HEK293 (cell line): ENCODE results near the gene NPEPL1.
A peak's percentile ranks its signal among the peaks of the same experiment; 100 is the strongest.

ENCODE experiments used
- CTCF ChIA-PET: fragments of 350-600 bp; formaldehyde crosslinking; extraction: SDS; loops from one replicate; lab custom pipeline; 2021; ENCODE audit warnings: antibody characterized with exemption; lab: Yijun Ruan, JAX
- POLR2A ChIA-PET: fragments of 300-600 bp; formaldehyde crosslinking; extraction: SDS; loops from one replicate; lab custom pipeline; 2020; ENCODE audit warnings: antibody characterized with exemption, inconsistent platforms; lab: Yijun Ruan, JAX
- H3K27ac ChIP-seq: fragments of 200-500 bp; sonication (Bioruptor generic); 2 replicates; pipeline ENCODE4 v1.5.1; 2014; ENCODE audit warnings: low read depth, low read length, control low read depth, inconsistent platforms; ENCODE audit errors: extremely low read depth
- H3K36me3 ChIP-seq, 2 experiments: fragments of 200-500 bp in 1 of 2; sonication (Bioruptor generic) in 1 of 2; 1 replicate in 1 of 2; 2 replicates in 1 of 2; pipeline ENCODE4 v1.5.1; 2014 to 2017; ENCODE audit warnings: inconsistent platforms in 2 of 2, low read length in 2 of 2; ENCODE audit not compliant: control insufficient read depth in 2 of 2, insufficient read depth in 1 of 2
- H3K4me1 ChIP-seq: fragments of 200-500 bp; sonication (Bioruptor generic); 2 replicates; pipeline ENCODE4 v1.5.1; 2014; ENCODE audit warnings: mild to moderate bottlenecking, low read length, inconsistent platforms; ENCODE audit not compliant: control insufficient read depth, insufficient read depth
- H3K4me3 ChIP-seq: 2 replicates; pipeline ENCODE4 v1.5.1; 2011; ENCODE audit warnings: low read depth, mild to moderate bottlenecking, control low read depth, low read length, moderate library complexity
- H3K9me3 ChIP-seq: fragments of 200-500 bp; sonication (Bioruptor generic); 2 replicates; pipeline ENCODE4 v1.5.1; 2014; ENCODE audit warnings: low read depth, low read length, inconsistent platforms; ENCODE audit not compliant: control insufficient read depth, insufficient read depth
- FEZF1 ChIP-seq: fragments of 450-650 bp; formaldehyde crosslinking; IDR thresholded peaks from 2 replicates; pipeline ENCODE4 v1.5.1; 2016; ENCODE audit warnings: missing biosample characterization, missing genetic modification characterization
- KLF9 ChIP-seq: fragments of 450-650 bp; formaldehyde crosslinking; IDR thresholded peaks from 2 replicates; pipeline ENCODE4 v1.5.1; 2016; ENCODE audit warnings: missing biosample characterization, missing genetic modification characterization, low read depth
- PRDM2 ChIP-seq: fragments of 450-650 bp; formaldehyde crosslinking; IDR thresholded peaks from 2 replicates; pipeline ENCODE4 v1.5.1; 2016; ENCODE audit warnings: missing biosample characterization, missing genetic modification characterization, borderline replicate concordance
- ZBTB11 ChIP-seq: fragments of 450-650 bp; formaldehyde crosslinking; conservative IDR thresholded peaks from 2 replicates; pipeline ENCODE4 v1.5.1; 2016; ENCODE audit warnings: low read depth, missing biosample characterization, missing genetic modification characterization
- ZFP3 ChIP-seq: fragments of 450-650 bp; formaldehyde crosslinking; IDR thresholded peaks from 2 replicates; pipeline ENCODE4 v1.5.1; 2016; ENCODE audit warnings: low read depth, missing biosample characterization, missing genetic modification characterization
- ZFP69B ChIP-seq: fragments of 450-650 bp; formaldehyde crosslinking; IDR thresholded peaks from 2 replicates; pipeline ENCODE4 v1.5.1; 2016; ENCODE audit warnings: missing biosample characterization, missing genetic modification characterization
- ZNF112 ChIP-seq: fragments of 450-650 bp; formaldehyde crosslinking; IDR thresholded peaks from 2 replicates; pipeline ENCODE4 v1.5.0; 2017; ENCODE audit warnings: missing biosample characterization, missing genetic modification characterization
- ZNF148 ChIP-seq: fragments of 450-650 bp; formaldehyde crosslinking; IDR thresholded peaks from 2 replicates; pipeline ENCODE4 v1.5.0; 2017; ENCODE audit warnings: missing biosample characterization, missing genetic modification characterization, borderline replicate concordance
- ZNF175 ChIP-seq: fragments of 450-650 bp; formaldehyde crosslinking; IDR thresholded peaks from 2 replicates; pipeline ENCODE4 v1.5.1; 2016; ENCODE audit warnings: missing biosample characterization, missing genetic modification characterization
- ZNF221 ChIP-seq: fragments of 450-650 bp; formaldehyde crosslinking; IDR thresholded peaks from 2 replicates; pipeline ENCODE4 v1.5.1; 2017; ENCODE audit warnings: missing biosample characterization, missing genetic modification characterization, borderline replicate concordance
- ZNF292 ChIP-seq: fragments of 450-650 bp; formaldehyde crosslinking; IDR thresholded peaks from 2 replicates; pipeline ENCODE4 v1.5.1; 2016; ENCODE audit warnings: low read depth, missing biosample characterization, missing genetic modification characterization, borderline replicate concordance
- ZNF335 ChIP-seq: fragments of 450-650 bp; formaldehyde crosslinking; conservative IDR thresholded peaks from 2 replicates; pipeline ENCODE4 v1.5.1; 2016; ENCODE audit warnings: missing biosample characterization, missing genetic modification characterization
- ZNF366 ChIP-seq: fragments of 450-650 bp; formaldehyde crosslinking; conservative IDR thresholded peaks from 2 replicates; pipeline ENCODE4 v1.5.1; 2016; ENCODE audit warnings: missing biosample characterization, missing genetic modification characterization
- ZNF391 ChIP-seq: fragments of 450-650 bp; formaldehyde crosslinking; IDR thresholded peaks from 2 replicates; pipeline ENCODE4 v1.5.1; 2016; ENCODE audit warnings: low read depth, missing biosample characterization, missing genetic modification characterization, borderline replicate concordance
- ZNF398 ChIP-seq: fragments of 450-650 bp; formaldehyde crosslinking; IDR thresholded peaks from 2 replicates; pipeline ENCODE4 v1.5.1; 2017; ENCODE audit warnings: missing biosample characterization, missing genetic modification characterization
- ZNF404 ChIP-seq: fragments of 450-650 bp; formaldehyde crosslinking; IDR thresholded peaks from 2 replicates; pipeline ENCODE4 v1.5.1; 2017; ENCODE audit warnings: missing biosample characterization, missing genetic modification characterization
- ZNF423 ChIP-seq: fragments of 450-650 bp; formaldehyde crosslinking; IDR thresholded peaks from 2 replicates; pipeline ENCODE4 v1.5.1; 2016; ENCODE audit warnings: missing biosample characterization, missing genetic modification characterization
- ZNF521 ChIP-seq: fragments of 450-650 bp; formaldehyde crosslinking; IDR thresholded peaks from 2 replicates; pipeline ENCODE4 v1.5.1; 2017; ENCODE audit warnings: missing biosample characterization, mild to moderate bottlenecking, missing genetic modification characterization
- ZNF776 ChIP-seq: fragments of 450-650 bp; formaldehyde crosslinking; IDR thresholded peaks from 2 replicates; pipeline ENCODE4 v1.5.0; 2017; ENCODE audit warnings: missing biosample characterization, missing genetic modification characterization, borderline replicate concordance
- ZSCAN16 ChIP-seq: fragments of 450-650 bp; formaldehyde crosslinking; IDR thresholded peaks from 2 replicates; pipeline ENCODE4 v1.5.1; 2016; ENCODE audit warnings: missing biosample characterization, missing genetic modification characterization
- ZSCAN18 ChIP-seq: fragments of 450-650 bp; formaldehyde crosslinking; IDR thresholded peaks from 2 replicates; pipeline ENCODE4 v1.5.1; 2016; ENCODE audit warnings: missing biosample characterization, missing genetic modification characterization

NPEPL1 gene

GRCh38 chr20:58650776-58651558 lies 41.6 kb upstream of the NPEPL1 start, which contains the start of gene STX16:
Gene STX16 (plus strand): TSS chr20:58651283. CDS start chr20:58652007, 724 bp downstream.
- H3K4me1 ChIP-seq, result peaks cover 6% of the 10 kb centered on the region
- no peaks in the 10 kb centered on the region for H3K9me3 ChIP-seq
- peak within 1 kb of the TSS; percentile 65 for H3K27ac ChIP-seq
- H3K4me3 ChIP-seq, result peak within 1 kb of the TSS; percentile 99
- H3K36me3 ChIP-seq, result peaks cover 0 to 8% of the 10 kb centered on the region in 2 experiments; a peak in 1 of 3 replicates
- POLR2A ChIA-PET, result interaction anchor here (0.5 to 1.7 kb wide), 15 partner anchors 9 to 381 kb away, joined by 3 to 11 read pairs (median 6); partner anchors contain the start of genes ATP5F1E and VAPB
- CTCF ChIA-PET, result interaction anchor here (0.6 to 1.7 kb wide), 11 partner anchors 9 to 1135 kb away, joined by 3 to 7 read pairs (median 3); no protein-coding TSS in a partner anchor
- TF ChIP-seq ZFP69B (tag by site-specific recombination), result peak; percentile 97
- peak; percentile 97 for TF ChIP-seq ZNF423 (tag by site-specific recombination)
- peak; percentile 100 for TF ChIP-seq ZSCAN18 (tag by site-specific recombination)
- TF ChIP-seq ZNF366 (tag by site-specific recombination), result peak; percentile 99
- peak; percentile 51 for TF ChIP-seq FEZF1 (tag by site-specific recombination)
- peak; percentile 89 for TF ChIP-seq KLF9 (tag by site-specific recombination)
- no peak for TF ChIP-seq PRDM2 (tag by site-specific recombination)
- no peak for TF ChIP-seq ZNF521 (tag by site-specific recombination)
- peak; percentile 100 for TF ChIP-seq ZNF391 (tag by site-specific recombination)
- no peak for TF ChIP-seq ZNF292 (tag by site-specific recombination)
- peak; percentile 96 for TF ChIP-seq ZNF335 (tag by site-specific recombination)
- TF ChIP-seq ZNF398 (tag by site-specific recombination), result peak; percentile 89
- no peak for TF ChIP-seq ZNF776
- 0 out of 2 replicates have a peak, but pooled peaks have one; percentile 50 for TF ChIP-seq ZNF221 (tag by site-specific recombination)
- TF ChIP-seq ZNF404 (tag by site-specific recombination), result no peak
- no peak for TF ChIP-seq ZNF175 (tag by site-specific recombination)
- no peak for TF ChIP-seq ZNF112 (tag by site-specific recombination)
- TF ChIP-seq ZSCAN16 (tag by site-specific recombination), result peak; percentile 91
- TF ChIP-seq ZNF148 (tag by site-specific recombination), result peak; percentile 97
- TF ChIP-seq ZFP3 (tag by site-specific recombination), result no peak
- peak; percentile 100 for TF ChIP-seq ZBTB11
